Epidermal melanocyte (primary cell): ENCODE measurements around the gene ZNF618.

Experiments
- DNase-seq: peaks from one replicate; pipeline ENCODE4 v3.0.0; 2011; ENCODE audit warnings: low spot score; ENCODE audit not compliant: insufficient read length

The ZNF618 gene

DNA sequence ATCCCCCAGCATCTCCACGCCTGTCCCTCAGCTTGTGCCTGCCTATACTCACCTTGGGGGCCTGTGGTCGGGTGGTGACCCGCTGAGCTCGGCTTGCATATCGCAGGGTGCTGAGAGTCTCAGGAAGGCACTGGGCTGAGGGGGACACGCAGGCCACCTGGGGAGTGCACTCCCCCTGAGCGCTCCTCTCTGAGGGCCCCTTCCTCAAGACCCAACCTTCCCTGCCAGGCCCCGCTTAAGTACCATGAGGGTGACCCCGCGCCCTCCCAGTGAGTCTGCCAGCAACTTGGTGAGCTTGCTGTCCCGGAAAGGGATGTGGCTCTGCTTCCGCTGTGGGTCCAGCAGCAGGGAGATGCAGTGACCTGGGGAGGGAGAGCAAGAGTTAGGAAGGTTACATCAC lies 218.9 kb downstream of the ZNF618 start:
- no peak for DNase-seq

DNA sequence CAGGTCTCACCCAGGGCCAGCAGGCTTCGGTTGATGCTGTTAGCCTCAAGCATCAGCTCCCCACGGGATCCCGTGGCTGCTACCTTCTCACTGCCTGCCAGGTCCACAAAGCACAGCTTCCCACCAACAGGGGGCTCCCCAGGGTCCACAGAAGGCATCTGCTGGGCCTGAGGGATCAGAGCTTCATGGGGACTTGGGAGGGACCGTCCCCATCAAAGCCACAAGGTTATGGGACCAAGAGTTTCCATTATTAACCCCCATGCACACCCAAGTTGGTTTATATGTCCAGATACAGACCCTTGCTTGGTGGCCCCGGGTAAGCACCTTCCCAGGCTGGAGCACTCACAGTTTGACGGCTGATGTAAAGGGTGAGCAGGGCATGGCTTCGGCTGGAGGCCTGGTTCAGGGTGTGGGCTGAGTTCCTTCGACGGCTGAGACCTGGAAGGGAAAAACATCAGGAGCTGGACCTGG lies 220.0 kb downstream of the ZNF618 start:
- DNase-seq: no peak

DNA sequence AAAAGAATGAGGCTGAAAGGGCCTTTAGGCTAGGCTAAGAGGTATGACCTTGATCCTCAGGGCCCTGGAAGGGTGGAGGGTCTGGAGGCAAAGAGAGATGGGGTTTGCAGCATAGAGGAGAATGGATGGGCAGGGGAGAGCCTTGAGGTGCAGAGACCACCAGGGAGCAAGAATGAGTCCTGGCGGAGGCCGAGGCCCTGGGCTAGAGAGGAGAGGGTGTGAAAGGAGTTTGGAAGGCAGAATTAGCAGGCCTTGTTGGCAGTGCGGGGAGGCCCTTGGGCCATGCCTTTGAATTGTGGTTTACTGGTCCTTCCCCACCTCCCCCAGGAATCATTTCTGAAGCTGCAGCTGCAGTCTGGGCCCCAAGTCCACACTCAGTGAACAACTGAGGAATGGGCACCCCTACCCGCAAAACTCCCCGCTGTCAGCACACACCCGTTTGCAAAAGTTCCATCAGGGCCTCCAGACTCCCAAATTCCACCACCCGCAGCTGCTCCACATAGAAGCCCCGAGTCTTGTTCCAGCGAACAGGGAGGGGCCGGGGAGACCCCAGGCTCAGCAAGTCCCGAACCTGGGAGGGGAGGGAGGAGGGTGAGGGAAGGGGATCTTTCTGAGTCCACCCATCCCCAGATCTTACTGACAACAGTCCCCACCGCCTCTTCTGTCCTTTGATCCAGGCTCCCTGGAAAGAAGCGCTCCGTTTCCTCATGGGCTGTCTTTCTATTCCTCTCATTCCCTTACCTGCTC lies 220.9 kb downstream of the ZNF618 start:
- no peak for DNase-seq

DNA sequence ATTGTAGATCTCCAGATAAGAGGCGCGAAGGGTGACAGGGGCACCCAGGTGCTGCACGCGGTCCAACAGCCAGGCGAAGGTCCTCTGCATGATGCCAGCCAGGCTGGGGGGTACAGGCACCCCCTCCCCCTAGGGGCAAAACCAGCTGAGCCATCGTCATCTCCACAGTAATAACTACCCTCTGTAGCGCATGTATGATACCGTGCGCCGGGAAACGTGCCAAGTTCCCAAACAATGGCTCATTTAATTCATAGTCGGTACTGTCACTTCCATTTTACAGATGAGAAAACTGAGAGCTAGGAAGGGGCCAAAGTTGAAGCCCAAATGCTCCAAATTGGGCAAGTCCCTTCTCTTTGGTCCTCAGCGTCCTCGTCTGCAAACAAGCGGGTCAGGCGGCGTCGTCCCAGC lies 221.5 kb downstream of the ZNF618 start:
- no peak for DNase-seq

DNA sequence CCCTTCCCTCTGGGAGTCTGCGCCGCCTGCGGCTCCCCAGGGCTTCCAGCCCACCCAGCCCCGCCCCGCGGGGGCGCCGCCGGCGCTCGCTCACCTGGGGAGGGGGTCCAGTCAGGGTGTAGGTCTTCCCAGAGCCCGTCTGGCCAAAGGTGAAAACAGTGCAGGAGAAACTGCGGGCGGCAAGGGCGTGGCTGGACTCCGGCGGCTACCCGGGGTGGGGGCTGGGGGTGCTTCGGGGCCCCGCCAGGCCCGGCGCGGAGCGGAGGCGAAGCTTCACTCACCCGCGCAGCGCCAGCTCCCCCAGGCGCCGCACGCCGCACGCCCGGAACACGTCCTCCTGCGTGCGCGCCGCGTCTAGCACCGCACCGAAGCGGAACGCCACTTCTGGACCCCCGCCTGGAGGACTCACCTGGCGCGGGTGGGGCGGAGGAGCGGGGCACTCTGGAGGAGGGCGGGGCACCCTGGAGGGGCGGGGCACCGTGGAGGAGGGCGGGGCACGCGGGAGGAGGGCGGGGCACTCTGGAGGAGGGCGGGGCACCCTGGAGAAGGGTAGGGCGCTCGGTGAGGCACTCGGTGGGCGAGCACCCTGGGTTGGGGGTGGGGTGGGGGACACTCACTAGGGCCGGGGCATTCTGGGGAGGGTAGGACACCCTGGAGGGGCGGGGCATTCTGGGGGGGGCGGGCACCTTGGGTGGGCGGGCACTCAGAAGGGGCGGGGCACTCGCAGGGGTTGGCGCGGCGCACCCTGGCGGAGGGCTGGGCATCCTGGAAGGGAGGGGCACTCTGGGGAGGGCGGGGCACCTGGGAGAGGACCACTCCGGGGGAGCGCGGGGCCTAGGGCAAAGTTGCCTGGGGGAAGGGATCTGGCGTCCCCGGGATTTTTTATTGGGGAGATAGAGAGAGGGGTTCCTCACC lies 222.2 kb downstream of the ZNF618 start:
- no peak for DNase-seq

DNA sequence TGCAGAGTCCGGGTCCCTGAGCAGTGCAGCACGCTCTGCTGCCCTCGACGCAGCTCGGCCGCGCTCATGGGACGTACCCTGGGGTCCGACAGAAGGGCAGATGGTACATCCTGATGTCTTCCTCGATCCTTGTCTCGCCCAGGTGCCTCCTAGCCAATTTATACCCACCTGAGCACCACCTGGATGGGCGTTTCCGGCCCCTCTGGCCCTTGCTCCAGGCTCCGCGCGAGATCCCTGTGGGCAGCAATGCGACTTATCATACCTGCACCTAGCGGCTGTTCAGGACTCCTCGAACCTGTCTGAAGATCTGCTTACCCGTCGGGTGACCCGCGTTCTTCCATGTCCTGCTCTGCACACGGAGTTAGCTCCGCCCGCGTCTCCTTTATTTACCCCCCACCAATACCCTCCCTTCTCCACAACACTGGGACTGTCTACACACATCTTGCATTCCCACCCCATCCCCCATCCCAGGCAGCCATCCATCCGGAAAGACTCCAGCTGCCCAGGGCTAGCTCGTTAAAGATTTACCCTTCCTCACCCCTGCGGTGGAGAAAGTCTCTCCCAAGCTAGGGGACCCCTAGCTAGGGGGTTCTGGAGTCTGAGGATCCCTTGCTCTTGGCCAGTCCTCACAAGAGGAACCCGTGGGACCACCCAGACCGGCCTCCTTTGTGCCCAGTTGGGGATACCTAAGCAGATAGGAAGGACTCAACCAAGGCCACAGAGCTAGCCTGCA lies 223.0 kb downstream of the ZNF618 start, which contains the start of gene KIF12:
Gene KIF12 (minus strand): TSS at position 357 of the 733 bp plus-strand sequence. CDS start 16 bp downstream, at position 341.
- no peak for DNase-seq

DNA sequence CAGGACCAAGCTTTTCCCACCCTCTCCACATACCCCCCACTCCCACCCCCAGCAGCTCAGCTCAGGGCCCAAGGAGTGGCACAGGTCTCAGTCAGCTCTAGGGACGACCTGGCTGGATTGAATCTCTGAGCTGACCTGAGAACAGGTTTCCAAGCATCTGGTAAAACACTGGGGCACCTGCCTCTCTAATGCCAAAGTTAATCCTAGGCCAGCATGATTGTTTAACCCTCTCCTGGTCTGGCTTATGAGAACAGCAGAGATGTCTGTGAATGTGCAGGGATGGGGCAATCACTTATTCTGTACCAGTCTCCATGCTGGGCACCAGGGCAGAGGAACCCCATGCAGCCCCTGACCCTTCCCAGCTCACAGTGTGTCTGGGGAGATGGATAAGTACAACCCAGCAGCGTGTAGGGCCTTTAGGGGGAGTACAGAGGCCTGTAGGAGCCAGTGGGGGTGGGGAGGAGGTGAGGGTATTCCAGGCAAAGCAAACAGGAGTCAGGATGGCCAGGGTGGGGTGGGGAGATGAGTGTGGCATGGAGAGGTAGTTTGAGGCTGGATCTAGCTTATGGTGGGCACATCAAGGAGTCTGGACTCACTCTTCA lies 223.7 kb downstream of the ZNF618 start:
- no peak for DNase-seq

DNA sequence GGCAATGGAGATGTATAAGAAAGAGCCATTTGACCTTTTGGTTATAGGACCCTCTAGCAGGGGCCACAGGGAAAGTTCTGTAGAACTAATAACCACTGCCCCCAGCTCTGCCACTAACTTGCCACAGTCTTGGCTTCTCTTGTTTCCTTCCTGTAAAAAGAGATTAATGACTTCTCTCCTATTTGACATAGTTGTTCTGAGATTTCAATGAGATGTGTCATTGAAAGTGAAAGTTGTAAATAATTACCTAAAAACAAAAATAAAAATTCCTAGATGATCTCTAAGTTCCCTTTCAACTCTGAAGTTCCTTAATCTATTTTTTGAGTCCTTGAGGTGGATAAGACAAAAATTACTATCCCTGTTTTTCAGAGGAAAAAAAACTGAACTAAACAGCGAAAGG lies 224.4 kb downstream of the ZNF618 start:
- no peak for DNase-seq

DNA sequence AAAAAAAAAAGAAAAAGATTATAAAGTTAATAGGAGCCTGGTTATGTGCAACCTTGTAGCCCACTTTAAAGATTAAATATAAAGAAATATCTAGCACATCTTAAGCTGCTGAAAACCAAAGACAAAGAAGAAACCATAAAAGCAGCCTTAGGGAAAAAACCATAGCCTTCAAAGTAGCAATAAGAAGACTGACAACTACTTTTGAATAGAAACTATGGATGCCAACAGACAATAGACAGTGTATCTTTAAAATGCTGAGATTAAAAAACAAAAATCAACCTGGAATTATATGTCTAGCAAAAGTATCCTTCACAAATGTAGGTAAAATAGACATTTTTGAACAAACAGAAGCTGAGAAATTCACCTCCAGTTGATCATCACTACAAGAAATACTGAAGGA lies 226.4 kb downstream of the ZNF618 start:
- no peak for DNase-seq

DNA sequence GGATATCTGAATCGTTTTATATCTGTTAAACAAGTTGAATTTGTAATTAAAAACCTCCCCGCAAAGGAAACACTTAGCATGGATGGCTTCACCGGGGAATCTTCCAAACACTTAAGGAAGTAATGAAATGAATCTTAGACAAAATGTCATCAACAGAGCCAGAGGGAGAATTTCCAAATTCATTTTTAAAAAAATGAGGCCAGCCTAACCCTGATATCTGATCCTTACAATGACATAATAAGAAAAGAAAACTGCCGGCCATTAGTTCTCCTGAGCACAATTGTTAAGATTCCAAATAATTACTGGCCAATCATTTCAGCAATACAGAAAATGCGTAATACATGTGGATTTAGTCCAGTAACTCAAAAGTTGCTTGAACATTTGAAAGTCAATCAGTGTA lies 229.1 kb downstream of the ZNF618 start:
- no peak for DNase-seq
